Measurements from ENCODE around the gene KIAA1217.
A peak's percentile ranks its signal among the peaks of the same experiment; 100 is the strongest.

The KIAA1217 gene

DNA sequence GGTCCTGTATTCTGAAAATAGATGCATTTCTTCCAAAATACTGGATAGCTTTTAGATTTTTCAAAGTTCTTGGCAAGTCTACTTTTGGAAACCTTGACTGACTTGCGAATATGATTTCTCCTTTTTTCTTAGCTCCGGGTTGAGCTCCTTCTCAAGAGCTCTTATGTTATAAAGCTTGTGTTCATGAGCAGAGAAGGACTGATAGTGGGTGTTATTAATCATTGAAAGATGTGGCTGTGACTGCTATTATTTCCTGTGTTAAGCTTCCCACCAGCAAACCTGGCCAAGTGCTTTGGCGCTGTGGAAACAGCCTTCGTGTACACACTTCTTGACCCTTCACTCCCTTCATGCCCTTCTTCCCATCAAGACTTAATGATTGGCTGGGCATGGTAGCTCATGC is 98.2 kb downstream of the KIAA1217 start:
- Histone ChIP-seq H3K4me3 (ENCODE audit: low read length, poor library complexity, severe bottlenecking) (no peak overlapping the region), H3K79me2 (ENCODE audit: insufficient read depth, low read length) (no peaks in the 10 kb centered on the region), H3K9me2 (replicated peaks; ENCODE audit: low read depth, low read length) (no peaks in the 10 kb centered on the region), H3K4me2 (ENCODE audit: low read depth, low read length, poor library complexity, severe bottlenecking) (no peak overlapping the region), H3K9ac (ENCODE audit: low read depth, low read length, poor library complexity, severe bottlenecking) (no peak overlapping the region), H3K4me1 (ENCODE audit: insufficient read depth, low read length, poor library complexity, severe bottlenecking) (no peaks in the 10 kb centered on the region), H3K27me3 (ENCODE audit: insufficient read depth, low read length, poor library complexity, severe bottlenecking) (no peaks in the 10 kb centered on the region), H3K36me3 (ENCODE audit: insufficient read depth, low read length) (no peaks in the 10 kb centered on the region), H2AFZ (ENCODE audit: low read length) (no peak overlapping the region), H3F3A (ENCODE audit: low read depth) (no peaks in the 10 kb centered on the region), H4K20me1 (ENCODE audit: insufficient read depth, low read length, poor library complexity, severe bottlenecking) (no peaks in the 10 kb centered on the region), H3K9me3 (ENCODE audit: insufficient read depth, low read depth, low read length) (no peaks in the 10 kb centered on the region)
- TF ChIP-seq, protein P1, sequence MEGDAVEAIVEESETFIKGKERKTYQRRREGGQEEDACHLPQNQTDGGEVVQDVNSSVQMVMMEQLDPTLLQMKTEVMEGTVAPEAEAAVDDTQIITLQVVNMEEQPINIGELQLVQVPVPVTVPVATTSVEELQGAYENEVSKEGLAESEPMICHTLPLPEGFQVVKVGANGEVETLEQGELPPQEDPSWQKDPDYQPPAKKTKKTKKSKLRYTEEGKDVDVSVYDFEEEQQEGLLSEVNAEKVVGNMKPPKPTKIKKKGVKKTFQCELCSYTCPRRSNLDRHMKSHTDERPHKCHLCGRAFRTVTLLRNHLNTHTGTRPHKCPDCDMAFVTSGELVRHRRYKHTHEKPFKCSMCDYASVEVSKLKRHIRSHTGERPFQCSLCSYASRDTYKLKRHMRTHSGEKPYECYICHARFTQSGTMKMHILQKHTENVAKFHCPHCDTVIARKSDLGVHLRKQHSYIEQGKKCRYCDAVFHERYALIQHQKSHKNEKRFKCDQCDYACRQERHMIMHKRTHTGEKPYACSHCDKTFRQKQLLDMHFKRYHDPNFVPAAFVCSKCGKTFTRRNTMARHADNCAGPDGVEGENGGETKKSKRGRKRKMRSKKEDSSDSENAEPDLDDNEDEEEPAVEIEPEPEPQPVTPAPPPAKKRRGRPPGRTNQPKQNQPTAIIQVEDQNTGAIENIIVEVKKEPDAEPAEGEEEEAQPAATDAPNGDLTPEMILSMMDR (conservative IDR thresholded peaks at IDR 0.05; ENCODE audit: low read length): no peak
- TF ChIP-seq EZH2phosphoT487 (IDR thresholded peaks at IDR 0.05; ENCODE audit: borderline replicate concordance): no peak

DNA sequence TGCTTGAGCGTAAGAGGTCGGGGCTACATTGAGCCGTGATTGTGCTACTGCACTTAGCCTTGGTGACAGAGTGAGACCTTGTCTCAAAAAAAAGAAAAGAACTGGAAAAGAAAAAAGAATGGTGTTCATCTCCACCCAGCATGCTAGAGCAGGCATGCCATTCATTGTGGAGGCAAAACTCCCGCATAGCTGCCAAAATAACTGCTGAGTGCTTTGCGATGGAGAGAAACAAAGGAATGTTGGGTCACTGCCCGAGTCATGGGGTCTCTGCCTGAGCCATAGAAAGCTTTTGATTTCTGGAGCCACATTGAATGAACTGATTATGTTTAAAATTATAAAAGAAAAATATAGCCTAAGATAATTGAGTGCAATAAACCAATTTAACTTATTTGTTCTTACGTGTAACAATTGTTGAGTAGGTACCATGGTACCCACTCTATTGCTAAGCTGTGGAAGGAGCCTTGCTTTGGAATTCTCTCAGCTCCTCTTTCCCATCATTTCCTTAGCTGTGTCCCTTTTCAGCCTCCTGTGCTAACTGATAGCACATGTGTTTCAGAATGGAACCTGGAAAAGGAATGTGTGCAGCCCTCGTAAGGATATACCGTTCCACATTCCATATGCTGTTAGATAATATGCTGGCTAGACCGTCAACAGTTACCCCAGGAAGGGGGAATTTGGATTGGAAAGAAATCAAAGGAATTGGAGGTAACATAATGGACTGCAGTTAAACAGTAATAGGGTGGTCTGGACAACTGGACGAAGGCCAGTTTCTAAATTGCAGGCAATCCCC is 99.0 kb downstream of the KIAA1217 start:
- Histone ChIP-seq H3K4me1 (ENCODE audit: insufficient read depth, low read length, poor library complexity, severe bottlenecking) (no peaks in the 10 kb centered on the region), H3K27me3 (ENCODE audit: insufficient read depth, low read length, poor library complexity, severe bottlenecking) (no peaks in the 10 kb centered on the region), H4K20me1 (ENCODE audit: insufficient read depth, low read length, poor library complexity, severe bottlenecking) (no peaks in the 10 kb centered on the region), H3K4me3 (ENCODE audit: low read length, poor library complexity, severe bottlenecking) (no peak overlapping the region), H3K36me3 (ENCODE audit: insufficient read depth, low read length) (no peaks in the 10 kb centered on the region), H3K4me2 (ENCODE audit: low read depth, low read length, poor library complexity, severe bottlenecking) (no peak overlapping the region), H3K9me2 (replicated peaks; ENCODE audit: low read depth, low read length) (no peaks in the 10 kb centered on the region), H3F3A (ENCODE audit: low read depth) (no peaks in the 10 kb centered on the region), H3K79me2 (ENCODE audit: insufficient read depth, low read length) (no peaks in the 10 kb centered on the region), H2AFZ (ENCODE audit: low read length) (no peak overlapping the region), H3K9me3 (ENCODE audit: insufficient read depth, low read depth, low read length) (no peaks in the 10 kb centered on the region), H3K9ac (ENCODE audit: low read depth, low read length, poor library complexity, severe bottlenecking) (no peak overlapping the region)
- no peak for TF ChIP-seq EZH2phosphoT487 (IDR thresholded peaks at IDR 0.05; ENCODE audit: borderline replicate concordance)
- TF ChIP-seq, protein P1 (conservative IDR thresholded peaks at IDR 0.05; ENCODE audit: low read length): no peak

DNA sequence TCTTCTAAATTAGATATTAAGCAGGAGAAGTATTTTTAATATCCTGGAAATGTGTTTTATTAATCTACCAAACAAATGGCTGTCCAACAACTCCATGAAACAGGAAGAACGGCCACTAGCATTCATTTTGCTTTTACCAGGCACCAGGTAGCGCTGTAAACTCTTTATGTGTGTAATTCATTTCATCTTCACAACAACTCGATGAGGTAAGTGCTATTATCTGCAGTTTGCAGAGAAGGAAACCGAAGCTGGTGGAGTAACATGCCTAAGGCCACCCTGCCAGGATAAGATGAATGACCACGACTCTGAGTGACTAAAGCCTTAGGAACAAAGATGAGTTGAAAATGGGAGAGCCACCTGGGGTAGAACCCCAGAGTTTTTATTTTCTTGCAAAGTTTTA is 101.2 kb downstream of the KIAA1217 start:
- H4K20me1 ChIP-seq (ENCODE audit: insufficient read depth, low read length, poor library complexity, severe bottlenecking): no peaks in the 10 kb centered on the region
- no peaks in the 10 kb centered on the region for H3K27me3 ChIP-seq (ENCODE audit: insufficient read depth, low read length, poor library complexity, severe bottlenecking)
- TF ChIP-seq EZH2phosphoT487 (IDR thresholded peaks at IDR 0.05; ENCODE audit: borderline replicate concordance): no peak
- TF ChIP-seq, protein P1 (conservative IDR thresholded peaks at IDR 0.05; ENCODE audit: low read length): peak; percentile 25; the same call in 1 of the 2 replicates
- H3K9me3 ChIP-seq (ENCODE audit: insufficient read depth, low read depth, low read length): no peaks in the 10 kb centered on the region
- no peaks in the 10 kb centered on the region for H3K9me2 ChIP-seq (replicated peaks; ENCODE audit: low read depth, low read length)
- H3K36me3 ChIP-seq (ENCODE audit: insufficient read depth, low read length): no peaks in the 10 kb centered on the region
- H3K4me2 ChIP-seq (ENCODE audit: low read depth, low read length, poor library complexity, severe bottlenecking): no peak overlapping the region
- no peaks in the 10 kb centered on the region for H3F3A ChIP-seq (ENCODE audit: low read depth)
- H2AFZ ChIP-seq (ENCODE audit: low read length): peak overlapping the region; percentile 17; the same call in 1 of the 2 replicates
- no peak overlapping the region for H3K4me3 ChIP-seq (ENCODE audit: low read length, poor library complexity, severe bottlenecking)
- H3K79me2 ChIP-seq (ENCODE audit: insufficient read depth, low read length): no peaks in the 10 kb centered on the region
- no peak overlapping the region for H3K9ac ChIP-seq (ENCODE audit: low read depth, low read length, poor library complexity, severe bottlenecking)
- no peaks in the 10 kb centered on the region for H3K4me1 ChIP-seq (ENCODE audit: insufficient read depth, low read length, poor library complexity, severe bottlenecking)
